Activated naive CD4-positive, alpha-beta T cell treated with anti-CD3 and anti-CD28 coated beads, Interleukin-2, amount 50 U/mL, for 72 hours (primary cell): ENCODE results near the gene MRPL40. TPM values are rescaled to one million over a fixed set of nuclear protein-coding genes. Genes with fewer than 3 reads are reported as not detected.

ENCODE experiments used
- ATAC-seq, 2 donors: fragments of 150-1000 bp; cut with Tn5 transposase; 2 replicates each; pipeline ENCODE4 v1.10.0; 2021; ENCODE audit warnings: mild to moderate bottlenecking in 2 of 2, moderate library complexity in 2 of 2
- DNase-seq, 2 donors: peaks; one replicate each; pipeline ENCODE4 v3.0.0; 2021 to 2022; ENCODE audit warnings: low spot score in 2 of 2
- H3K27ac Mint-ChIP-seq, 2 donors: one replicate each; pipeline ENCODE4 v1.8.0; 2022; ENCODE audit warnings: mild to moderate bottlenecking in 2 of 2, mixed read lengths in 2 of 2
- H3K36me3 Mint-ChIP-seq, 2 donors: one replicate each; pipeline ENCODE4 v1.8.0; 2022; ENCODE audit warnings: mixed read lengths in 2 of 2
- H3K9me3 Mint-ChIP-seq, 2 donors: one replicate each; pipeline ENCODE4 v1.8.0; 2022; ENCODE audit warnings: mixed read lengths in 2 of 2
- total RNA-seq, 2 donors: library from RNA; stranded (reverse); gene quantifications; one replicate each; pipeline ENCODE4 v1.2.3, GENCODE V29; 2022

Gene MRPL40
- total RNA-seq, 2 donors from 2014 or later, result 8.2 to 32.2 TPM

GRCh38 chr22:19479355-19480172 lies 47.2 kb downstream of the MRPL40 start, which contains the start of gene CDC45:
Gene CDC45 (plus strand): TSS chr22:19479920. CDS start chr22:19479969, 49 bp downstream.
- Mint-ChIP-seq H3K9me3 (no peaks in the 10 kb centered on the region), H3K27ac (peak within 1 kb of the TSS; percentile 100), H3K36me3 (peaks cover 28 to 41% of the 10 kb centered on the region in 2 donors)
- ATAC-seq (peak; percentile 93 to 94), DNase-seq (peak; percentile 88 to 95)

- Mint-ChIP-seq H3K9me3 (no peaks in the 10 kb centered on the region), H3K27ac (peak overlapping the region; percentile 100), H3K36me3 (peaks cover 34 to 47% of the 10 kb centered on the region in 2 donors)
- DNase-seq (no peak), ATAC-seq (no peak)
These were observed 47.8 kb downstream of the MRPL40 start for GRCh38 chr22:19480173-19480568.

- Mint-ChIP-seq H3K36me3 (peaks cover 35 to 49% of the 10 kb centered on the region in 2 donors), H3K9me3 (no peaks in the 10 kb centered on the region), H3K27ac (peak overlapping the region in 1 of 2 donors; percentile 100)
- ATAC-seq (no peak), DNase-seq (no peak)
These were observed 48.4 kb downstream of the MRPL40 start for GRCh38 chr22:19480789-19481188.

- Mint-ChIP-seq H3K27ac (no peak overlapping the region), H3K36me3 (peaks cover 35 to 49% of the 10 kb centered on the region in 2 donors), H3K9me3 (no peaks in the 10 kb centered on the region)
- DNase-seq, result no peak
- no peak for ATAC-seq
These were observed 50.0 kb downstream of the MRPL40 start for GRCh38 chr22:19482297-19482696.

- Mint-ChIP-seq H3K36me3 (peaks cover 35 to 42% of the 10 kb centered on the region in 2 donors), H3K27ac (peak overlapping the region in 1 of 2 donors; percentile 7)
- no peak for ATAC-seq
These were observed 51.3 kb downstream of the MRPL40 start for GRCh38 chr22:19483481-19484244.

More at GRCh38 chr22:19483481-19484244, 51.3 kb downstream of the MRPL40 start:
- DNase-seq, result no peak
- H3K9me3 Mint-ChIP-seq, result no peaks in the 10 kb centered on the region

Other genes with a start within 250 kb of the MRPL40 start
- gene CLTCL1, start 140.8 kb upstream of the MRPL40 start, total RNA-seq, result 1 to 10 TPM; 1.3 to 3.3 TPM
- 10 to 100 TPM; 18.1 to 37.0 TPM for gene HIRA, start 812 bp upstream of the MRPL40 start, total RNA-seq
- gene C22orf39, start 15.2 kb downstream of the MRPL40 start, total RNA-seq, result 10 to 100 TPM; 25.7 to 26.3 TPM
- 100 to 1,000 TPM in 1 of 2 donors, 10 to 100 TPM in 1; 81.7 to 136 TPM for gene UFD1, start 46.6 kb downstream of the MRPL40 start, total RNA-seq
- gene CDC45, start 47.4 kb downstream of the MRPL40 start, total RNA-seq, result 10 to 100 TPM; 92.1 to 99.7 TPM
- gene CLDN5, start 91.9 kb downstream of the MRPL40 start, total RNA-seq, result not detected